ENCODE data around the gene NIBAN1. TPM values are rescaled to one million over a fixed set of nuclear protein-coding genes. Genes with fewer than 3 reads are reported as not detected.

Gene NIBAN1
- total RNA-seq, 1 experiment from 2014 or later, result 31.2 TPM

Small RNA genes lying within 50 kb of the gene (small RNA-seq; reads per million reads assigned to genes)
- 0.12 reads per million for gene RNA5SP72

Other genes starting within 250 kb of the NIBAN1 start
- gene EDEM3, start 219.7 kb downstream of the NIBAN1 start, total RNA-seq (2014; rRNA removed; shearing (Covaris generic); ENCODE audit: low replicate concordance), result 28.9 and 49.7 TPM in 2 replicates
- gene RNF2, start 71.0 kb upstream of the NIBAN1 start, total RNA-seq (2014; rRNA removed; shearing (Covaris generic); ENCODE audit: low replicate concordance), result 30.4 and 31.7 TPM in 2 replicates
- 20.0 and 26.1 TPM in 2 replicates for gene TRMT1L, start 182.4 kb upstream of the NIBAN1 start, total RNA-seq (2014; rRNA removed; shearing (Covaris generic); ENCODE audit: low replicate concordance)
- gene SWT1, start 182.7 kb upstream of the NIBAN1 start, total RNA-seq (2014; rRNA removed; shearing (Covaris generic); ENCODE audit: low replicate concordance), result 0.43 and 1.8 TPM in 2 replicates